HEK293 (cell line): ENCODE data around the gene FGD6.

Source experiments
- HOXC10 ChIP-seq: sonication (generic); formaldehyde crosslinking; IDR thresholded peaks from 2 replicates; pipeline ENCODE4 v1.8.1; 2023; ENCODE audit warnings: mild to moderate bottlenecking, missing genetic modification reagents
- HOXD13 ChIP-seq: sonication (generic); formaldehyde crosslinking; IDR thresholded peaks from 2 replicates; pipeline ENCODE4 v1.8.0; 2022; ENCODE audit warnings: missing genetic modification reagents, borderline replicate concordance
- KLF9 ChIP-seq: fragments of 450-650 bp; formaldehyde crosslinking; IDR thresholded peaks from 2 replicates; pipeline ENCODE4 v1.5.1; 2016; ENCODE audit warnings: missing biosample characterization, missing genetic modification characterization, low read depth
- MYNN ChIP-seq: fragments of 450-650 bp; formaldehyde crosslinking; IDR thresholded peaks from 2 replicates; pipeline ENCODE4 v1.5.1; 2016; ENCODE audit warnings: missing biosample characterization, missing genetic modification characterization, borderline replicate concordance
- PRDM1 ChIP-seq: fragments of 450-650 bp; formaldehyde crosslinking; IDR thresholded peaks from 2 replicates; pipeline ENCODE4; 2016; ENCODE audit warnings: missing biosample characterization, missing genetic modification characterization
- SP7 ChIP-seq: fragments of 450-650 bp; formaldehyde crosslinking; IDR thresholded peaks from 2 replicates; pipeline ENCODE4 v1.5.1; 2016; ENCODE audit warnings: missing biosample characterization, missing genetic modification characterization
- ZBTB44 ChIP-seq: fragments of 450-650 bp; IDR thresholded peaks from 2 replicates; pipeline ENCODE4 v1.5.1; 2018; ENCODE audit warnings: missing biosample characterization, mild to moderate bottlenecking, missing genetic modification characterization
- ZNF133 ChIP-seq: fragments of 450-650 bp; formaldehyde crosslinking; IDR thresholded peaks from 2 replicates; pipeline ENCODE4 v1.5.1; 2016; ENCODE audit warnings: missing biosample characterization, missing genetic modification characterization
- ZNF157 ChIP-seq: fragments of 450-650 bp; formaldehyde crosslinking; IDR thresholded peaks from 2 replicates; pipeline ENCODE4 v1.5.1; 2016; ENCODE audit warnings: missing biosample characterization, missing genetic modification characterization
- ZNF239 ChIP-seq: fragments of 450-650 bp; formaldehyde crosslinking; IDR thresholded peaks from 2 replicates; pipeline ENCODE4 v1.5.1; 2016; ENCODE audit warnings: missing biosample characterization, missing genetic modification characterization
- ZNF266 ChIP-seq: fragments of 450-650 bp; formaldehyde crosslinking; IDR thresholded peaks from 2 replicates; pipeline ENCODE4 v1.5.1; 2016; ENCODE audit warnings: missing biosample characterization, missing genetic modification characterization, low read depth
- ZNF362 ChIP-seq: fragments of 450-650 bp; formaldehyde crosslinking; IDR thresholded peaks from 2 replicates; pipeline ENCODE4 v1.5.1; 2016; ENCODE audit warnings: missing biosample characterization, missing genetic modification characterization
- ZNF37A ChIP-seq: fragments of 450-650 bp; IDR thresholded peaks from 2 replicates; pipeline ENCODE4 v1.5.1; 2018; ENCODE audit warnings: missing biosample characterization, missing genetic modification characterization
- ZNF423 ChIP-seq: fragments of 450-650 bp; formaldehyde crosslinking; IDR thresholded peaks from 2 replicates; pipeline ENCODE4 v1.5.1; 2016; ENCODE audit warnings: missing biosample characterization, missing genetic modification characterization
- ZNF544 ChIP-seq: fragments of 450-650 bp; formaldehyde crosslinking; IDR thresholded peaks from 2 replicates; pipeline ENCODE4 v1.5.0; 2017; ENCODE audit warnings: missing biosample characterization, missing genetic modification characterization
- ZNF555 ChIP-seq: fragments of 450-650 bp; formaldehyde crosslinking; conservative IDR thresholded peaks from 2 replicates; pipeline ENCODE4 v1.5.1; 2017; ENCODE audit warnings: missing biosample characterization, mild to moderate bottlenecking, missing genetic modification characterization, inconsistent platforms
- ZNF610 ChIP-seq: fragments of 450-650 bp; formaldehyde crosslinking; IDR thresholded peaks from 2 replicates; pipeline ENCODE4 v1.5.1; 2016; ENCODE audit warnings: missing biosample characterization, missing genetic modification characterization, borderline replicate concordance
- ZNF621 ChIP-seq: fragments of 450-650 bp; formaldehyde crosslinking; IDR thresholded peaks from 2 replicates; pipeline ENCODE4 v1.5.1; 2017; ENCODE audit warnings: missing biosample characterization, missing genetic modification characterization
- ZNF670 ChIP-seq: fragments of 450-650 bp; formaldehyde crosslinking; IDR thresholded peaks from 2 replicates; pipeline ENCODE4 v1.5.1; 2016; ENCODE audit warnings: missing biosample characterization, missing genetic modification characterization, low read depth
- ZNF837 ChIP-seq: fragments of 450-650 bp; formaldehyde crosslinking; IDR thresholded peaks from 2 replicates; pipeline ENCODE4 v1.5.1; 2016; ENCODE audit warnings: missing biosample characterization, missing genetic modification characterization
- ZNF843 ChIP-seq: fragments of 450-650 bp; formaldehyde crosslinking; IDR thresholded peaks from 2 replicates; pipeline ENCODE4 v1.5.1; 2016; ENCODE audit warnings: missing biosample characterization, missing genetic modification characterization
- ZSCAN18 ChIP-seq: fragments of 450-650 bp; formaldehyde crosslinking; IDR thresholded peaks from 2 replicates; pipeline ENCODE4 v1.5.1; 2016; ENCODE audit warnings: missing biosample characterization, missing genetic modification characterization
- ZSCAN30 ChIP-seq: fragments of 450-650 bp; IDR thresholded peaks from 2 replicates; pipeline ENCODE4 v1.5.1; 2018; ENCODE audit warnings: missing biosample characterization, mild to moderate bottlenecking, missing genetic modification characterization, moderate library complexity
- TF ChIP-seq, protein P1 (sequence below): fragments of 450-650 bp; formaldehyde crosslinking; IDR thresholded peaks from 2 replicates; pipeline ENCODE4 v1.5.1; 2016; ENCODE audit warnings: missing biosample characterization, missing genetic modification characterization, borderline replicate concordance
- TF ChIP-seq, protein P2 (sequence below): fragments of 450-650 bp; formaldehyde crosslinking; IDR thresholded peaks from 2 replicates; pipeline ENCODE4 v1.5.1; 2016; ENCODE audit warnings: missing biosample characterization, missing genetic modification characterization
- TF ChIP-seq, protein P3 (sequence below): fragments of 450-650 bp; formaldehyde crosslinking; IDR thresholded peaks from 2 replicates; pipeline ENCODE4 v1.5.1; 2016; ENCODE audit warnings: missing biosample characterization, missing genetic modification characterization

The FGD6 gene

DNA sequence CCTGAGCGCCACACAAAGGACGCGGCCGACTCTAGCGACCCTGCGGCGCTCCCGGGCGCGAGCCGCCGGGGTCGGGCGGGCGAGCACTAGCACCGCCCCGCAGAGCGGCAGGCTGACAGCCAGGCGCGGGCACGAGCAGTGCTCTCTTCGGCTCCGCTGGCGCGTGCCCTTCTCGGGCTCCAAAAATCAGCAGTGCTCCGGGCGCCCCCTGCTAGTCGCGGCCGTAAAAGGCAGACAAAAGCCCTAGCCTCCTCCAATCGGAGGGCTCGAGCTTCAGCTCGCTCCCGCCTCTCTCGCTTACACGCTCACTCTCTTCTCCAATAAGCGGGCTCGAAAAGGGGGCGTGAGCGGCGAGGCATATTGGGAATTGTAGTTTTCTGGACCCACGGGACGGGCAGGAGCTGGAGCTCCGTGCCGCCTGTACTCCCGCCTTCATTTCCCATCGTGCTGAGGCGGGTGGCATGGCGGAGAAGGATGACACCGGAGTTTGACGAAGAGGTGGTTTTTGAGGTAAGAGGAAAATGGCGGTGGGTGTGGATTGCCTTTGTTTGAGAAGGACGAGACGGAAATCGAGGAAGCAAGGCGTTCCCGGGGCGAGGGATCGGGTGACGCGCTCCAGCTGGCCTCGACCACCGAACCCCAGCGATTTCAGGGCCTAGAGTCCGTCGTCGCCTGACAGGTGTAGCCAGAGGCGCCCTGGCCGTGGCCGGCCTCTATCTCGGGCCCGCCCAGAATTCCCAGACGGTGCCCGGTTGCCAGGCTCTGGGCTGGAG, at the start of gene FGD6, which contains the start of gene VEZT (continued):
- TF ChIP-seq, protein P1, sequence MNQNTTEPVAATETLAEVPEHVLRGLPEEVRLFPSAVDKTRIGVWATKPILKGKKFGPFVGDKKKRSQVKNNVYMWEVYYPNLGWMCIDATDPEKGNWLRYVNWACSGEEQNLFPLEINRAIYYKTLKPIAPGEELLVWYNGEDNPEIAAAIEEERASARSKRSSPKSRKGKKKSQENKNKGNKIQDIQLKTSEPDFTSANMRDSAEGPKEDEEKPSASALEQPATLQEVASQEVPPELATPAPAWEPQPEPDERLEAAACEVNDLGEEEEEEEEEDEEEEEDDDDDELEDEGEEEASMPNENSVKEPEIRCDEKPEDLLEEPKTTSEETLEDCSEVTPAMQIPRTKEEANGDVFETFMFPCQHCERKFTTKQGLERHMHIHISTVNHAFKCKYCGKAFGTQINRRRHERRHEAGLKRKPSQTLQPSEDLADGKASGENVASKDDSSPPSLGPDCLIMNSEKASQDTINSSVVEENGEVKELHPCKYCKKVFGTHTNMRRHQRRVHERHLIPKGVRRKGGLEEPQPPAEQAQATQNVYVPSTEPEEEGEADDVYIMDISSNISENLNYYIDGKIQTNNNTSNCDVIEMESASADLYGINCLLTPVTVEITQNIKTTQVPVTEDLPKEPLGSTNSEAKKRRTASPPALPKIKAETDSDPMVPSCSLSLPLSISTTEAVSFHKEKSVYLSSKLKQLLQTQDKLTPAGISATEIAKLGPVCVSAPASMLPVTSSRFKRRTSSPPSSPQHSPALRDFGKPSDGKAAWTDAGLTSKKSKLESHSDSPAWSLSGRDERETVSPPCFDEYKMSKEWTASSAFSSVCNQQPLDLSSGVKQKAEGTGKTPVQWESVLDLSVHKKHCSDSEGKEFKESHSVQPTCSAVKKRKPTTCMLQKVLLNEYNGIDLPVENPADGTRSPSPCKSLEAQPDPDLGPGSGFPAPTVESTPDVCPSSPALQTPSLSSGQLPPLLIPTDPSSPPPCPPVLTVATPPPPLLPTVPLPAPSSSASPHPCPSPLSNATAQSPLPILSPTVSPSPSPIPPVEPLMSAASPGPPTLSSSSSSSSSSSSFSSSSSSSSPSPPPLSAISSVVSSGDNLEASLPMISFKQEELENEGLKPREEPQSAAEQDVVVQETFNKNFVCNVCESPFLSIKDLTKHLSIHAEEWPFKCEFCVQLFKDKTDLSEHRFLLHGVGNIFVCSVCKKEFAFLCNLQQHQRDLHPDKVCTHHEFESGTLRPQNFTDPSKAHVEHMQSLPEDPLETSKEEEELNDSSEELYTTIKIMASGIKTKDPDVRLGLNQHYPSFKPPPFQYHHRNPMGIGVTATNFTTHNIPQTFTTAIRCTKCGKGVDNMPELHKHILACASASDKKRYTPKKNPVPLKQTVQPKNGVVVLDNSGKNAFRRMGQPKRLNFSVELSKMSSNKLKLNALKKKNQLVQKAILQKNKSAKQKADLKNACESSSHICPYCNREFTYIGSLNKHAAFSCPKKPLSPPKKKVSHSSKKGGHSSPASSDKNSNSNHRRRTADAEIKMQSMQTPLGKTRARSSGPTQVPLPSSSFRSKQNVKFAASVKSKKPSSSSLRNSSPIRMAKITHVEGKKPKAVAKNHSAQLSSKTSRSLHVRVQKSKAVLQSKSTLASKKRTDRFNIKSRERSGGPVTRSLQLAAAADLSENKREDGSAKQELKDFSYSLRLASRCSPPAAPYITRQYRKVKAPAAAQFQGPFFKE = no peak
- TF ChIP-seq ZNF843 (peak; percentile 72), MYNN (tag by site-specific recombination) (no peak), ZNF610 (tag by site-specific recombination) (peak; percentile 77; the same call in 1 of the 2 replicates), ZSCAN30 (tag by site-specific recombination) (peak; percentile 84), ZNF362 (no peak), ZSCAN18 (tag by site-specific recombination) (no peak), ZNF133 (no peak), ZNF544 (no peak), ZNF621 (tag by site-specific recombination) (no peak), ZNF37A (tag by site-specific recombination) (no peak), PRDM1 (tag by site-specific recombination) (no peak), ZBTB44 (tag by site-specific recombination) (peak; percentile 69), ZNF670 (tag by site-specific recombination) (no peak), SP7 (tag by site-specific recombination) (peak; percentile 89), ZNF239 (tag by site-specific recombination) (peak; percentile 56; the same call in 1 of the 2 replicates), HOXD13 (CRISPR knock-in tag) (no peak), HOXC10 (no peak), ZNF423 (tag by site-specific recombination) (no peak), ZNF555 (tag by site-specific recombination) (no peak), ZNF157 (tag by site-specific recombination) (no peak), ZNF837 (tag by site-specific recombination) (no peak), ZNF266 (tag by site-specific recombination) (no peak), KLF9 (peak; percentile 99)
- TF ChIP-seq, protein P2, sequence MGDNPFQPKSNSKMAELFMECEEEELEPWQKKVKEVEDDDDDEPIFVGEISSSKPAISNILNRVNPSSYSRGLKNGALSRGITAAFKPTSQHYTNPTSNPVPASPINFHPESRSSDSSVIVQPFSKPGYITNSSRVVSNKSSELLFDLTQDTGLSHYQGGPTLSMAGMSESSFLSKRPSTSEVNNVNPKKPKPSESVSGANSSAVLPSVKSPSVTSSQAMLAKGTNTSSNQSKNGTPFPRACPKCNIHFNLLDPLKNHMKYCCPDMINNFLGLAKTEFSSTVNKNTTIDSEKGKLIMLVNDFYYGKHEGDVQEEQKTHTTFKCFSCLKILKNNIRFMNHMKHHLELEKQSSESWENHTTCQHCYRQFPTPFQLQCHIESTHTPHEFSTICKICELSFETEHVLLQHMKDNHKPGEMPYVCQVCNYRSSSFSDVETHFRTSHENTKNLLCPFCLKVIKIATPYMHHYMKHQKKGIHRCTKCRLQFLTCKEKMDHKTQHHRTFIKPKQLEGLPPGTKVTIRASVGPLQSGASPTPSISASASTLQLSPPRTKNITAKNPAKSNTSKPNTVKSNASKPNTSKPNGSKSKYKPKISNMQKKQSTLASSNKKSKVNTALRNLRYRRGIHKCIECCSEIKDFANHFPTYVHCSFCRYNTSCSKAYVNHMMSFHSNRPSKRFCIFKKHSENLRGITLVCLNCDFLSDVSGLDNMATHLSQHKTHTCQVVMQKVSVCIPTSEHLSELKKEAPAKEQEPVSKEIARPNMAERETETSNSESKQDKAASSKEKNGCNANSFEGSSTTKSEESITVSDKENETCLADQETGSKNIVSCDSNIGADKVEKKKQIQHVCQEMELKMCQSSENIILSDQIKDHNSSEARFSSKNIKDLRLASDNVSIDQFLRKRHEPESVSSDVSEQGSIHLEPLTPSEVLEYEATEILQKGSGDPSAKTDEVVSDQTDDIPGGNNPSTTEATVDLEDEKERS = peak; percentile 57; the same call in 1 of the 2 replicates
- TF ChIP-seq, protein P3, sequence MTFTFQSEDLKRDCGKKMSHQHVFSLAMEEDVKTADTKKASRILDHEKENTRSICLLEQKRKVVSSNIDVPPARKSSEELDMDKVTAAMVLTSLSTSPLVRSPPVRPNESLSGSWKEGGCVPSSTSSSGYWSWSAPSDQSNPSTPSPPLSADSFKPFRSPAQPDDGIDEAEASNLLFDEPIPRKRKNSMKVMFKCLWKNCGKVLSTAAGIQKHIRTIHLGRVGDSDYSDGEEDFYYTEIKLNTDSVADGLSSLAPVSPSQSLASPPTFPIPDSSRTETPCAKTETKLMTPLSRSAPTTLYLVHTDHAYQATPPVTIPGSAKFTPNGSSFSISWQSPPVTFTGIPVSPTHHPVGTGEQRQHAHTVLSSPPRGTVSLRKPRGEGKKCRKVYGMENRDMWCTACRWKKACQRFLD (tag by site-specific recombination) = no peak
